ENCODE data around the gene DOC2A.
"Not testable (repeated sequence)": the region's sequence is repeated elsewhere in the genome, so short reads cannot be mapped to it uniquely, and the experiment has no call there.

Gene DOC2A

DNA sequence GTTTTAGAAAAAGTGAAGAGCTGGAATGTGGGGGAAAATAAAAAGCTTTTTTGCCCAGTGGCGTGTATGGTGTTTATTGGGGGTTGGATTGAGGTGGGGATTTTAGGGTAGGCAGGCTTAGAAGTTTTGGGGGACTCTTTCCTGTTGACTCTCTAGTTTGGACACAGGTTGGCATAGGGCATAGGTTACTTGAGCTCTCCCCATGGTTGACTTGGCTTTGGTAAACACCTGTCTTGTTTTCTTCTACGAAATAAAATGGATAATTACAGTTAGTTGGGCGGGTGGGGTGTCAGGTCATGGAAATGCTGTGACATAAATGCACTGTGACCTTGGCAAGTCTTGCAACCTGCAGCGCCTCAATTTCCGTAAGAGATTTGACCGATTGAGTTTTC lies 37.8 kb downstream of the DOC2A start:
- no peak for DNase-seq (ENCODE audit: low spot score)

GRCh38 chr16:29972500-29972899 lies 38.3 kb downstream of the DOC2A start:
- no peak for DNase-seq (ENCODE audit: low spot score)

DNA sequence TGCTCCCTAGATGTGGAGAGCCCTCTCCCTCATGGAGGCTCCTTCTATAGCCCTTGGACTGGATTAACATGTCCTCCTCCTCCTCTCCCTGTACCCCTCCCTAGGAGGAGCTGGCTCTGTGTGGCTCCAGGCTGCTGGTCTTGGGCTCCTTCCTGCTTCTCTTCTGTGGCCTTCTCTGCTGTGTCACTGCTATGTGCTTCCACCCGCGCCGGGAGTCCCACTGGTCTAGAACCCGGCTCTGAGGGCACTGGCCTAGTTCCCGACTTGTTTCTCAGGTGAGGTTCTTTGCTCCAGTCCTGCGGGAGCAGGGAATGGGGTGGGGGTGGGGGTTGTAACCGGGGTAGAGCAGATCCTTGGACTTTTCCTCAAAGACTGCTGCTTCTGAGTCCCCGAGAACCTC lies 39.5 kb downstream of the DOC2A start:
- no peak for DNase-seq (ENCODE audit: low spot score)

- no peak for DNase-seq (ENCODE audit: low spot score)
Observed at GRCh38 chr16:29968205-29968604, 42.6 kb downstream of the DOC2A start.

GRCh38 chr16:29963021-29963743 lies 47.6 kb downstream of the DOC2A start:
- no peak for DNase-seq (ENCODE audit: low spot score)

GRCh38 chr16:29962344-29962994 lies 48.4 kb downstream of the DOC2A start:
- peak; percentile 52 for DNase-seq (ENCODE audit: low spot score)

DNA sequence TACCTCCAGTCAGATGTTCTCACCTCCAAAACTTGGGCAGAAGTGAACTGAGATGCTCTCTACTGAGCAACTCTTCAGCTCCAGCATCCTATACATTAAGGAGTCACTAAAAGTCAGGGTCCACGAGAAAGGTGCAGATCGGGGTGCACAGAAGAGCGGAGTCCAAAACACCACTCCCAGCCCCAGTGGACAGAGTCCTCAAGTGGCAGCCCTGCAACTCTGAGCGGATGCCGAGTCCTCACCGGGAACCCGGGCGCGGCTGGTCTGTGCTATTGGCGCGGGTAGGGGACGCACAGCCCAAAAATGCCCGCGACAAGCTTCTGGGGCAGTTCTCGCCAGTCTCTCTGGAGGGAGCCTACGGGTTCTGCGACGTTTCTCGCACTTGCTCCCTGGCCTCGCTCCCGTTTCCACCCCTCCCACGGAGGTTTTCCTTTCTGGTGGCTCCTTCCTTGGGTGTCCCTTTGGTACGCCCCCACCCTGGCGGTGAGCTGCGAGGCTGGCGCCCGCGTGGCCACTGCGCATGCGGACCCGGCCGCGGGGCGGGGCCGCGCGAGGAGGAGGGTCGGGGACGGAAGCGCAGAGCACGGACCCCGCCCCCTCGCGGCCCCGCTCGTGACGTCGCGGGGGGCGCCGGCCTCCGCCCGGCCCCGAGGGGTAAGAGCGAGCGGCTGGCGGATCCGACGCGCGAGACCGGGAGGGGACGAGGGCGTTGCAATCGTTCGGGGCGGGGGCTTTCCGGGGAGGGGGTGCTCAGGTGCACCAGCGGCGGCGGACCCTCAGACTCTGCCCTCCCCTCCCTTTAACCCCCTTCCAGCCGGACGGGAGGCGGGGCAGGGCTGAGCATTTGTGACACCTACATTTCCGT lies 49.1 kb downstream of the DOC2A start, which contains the start of gene TMEM219:
Gene TMEM219 (plus strand): TSS at position 601 of the 865 bp plus-strand sequence. CDS start 1,065 bp downstream, outside the sequence.
- DNase-seq (ENCODE audit: low spot score), result peak; percentile 98

DNA sequence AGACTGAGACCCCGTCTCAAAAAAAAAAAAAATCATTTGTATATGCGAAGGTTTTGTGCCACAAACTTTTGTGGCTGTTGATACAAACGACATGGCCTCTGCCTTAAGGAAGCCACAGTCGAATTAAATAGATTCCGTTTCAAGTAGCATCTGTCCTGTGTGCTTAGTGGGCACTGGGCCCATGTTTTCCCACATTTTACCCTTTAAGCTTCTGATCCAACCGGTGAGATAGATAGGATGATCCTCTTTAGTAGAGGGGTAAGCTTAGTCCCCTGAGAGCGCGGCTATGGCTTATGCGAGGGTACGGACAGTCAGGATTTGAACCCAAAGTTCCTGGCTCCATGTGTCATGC lies 49.7 kb downstream of the DOC2A start:
- DNase-seq (ENCODE audit: low spot score), result no peak

GRCh38 chr16:29959821-29960220 lies 51.0 kb downstream of the DOC2A start:
- not testable (repeated sequence) for DNase-seq (ENCODE audit: low spot score)

DNA sequence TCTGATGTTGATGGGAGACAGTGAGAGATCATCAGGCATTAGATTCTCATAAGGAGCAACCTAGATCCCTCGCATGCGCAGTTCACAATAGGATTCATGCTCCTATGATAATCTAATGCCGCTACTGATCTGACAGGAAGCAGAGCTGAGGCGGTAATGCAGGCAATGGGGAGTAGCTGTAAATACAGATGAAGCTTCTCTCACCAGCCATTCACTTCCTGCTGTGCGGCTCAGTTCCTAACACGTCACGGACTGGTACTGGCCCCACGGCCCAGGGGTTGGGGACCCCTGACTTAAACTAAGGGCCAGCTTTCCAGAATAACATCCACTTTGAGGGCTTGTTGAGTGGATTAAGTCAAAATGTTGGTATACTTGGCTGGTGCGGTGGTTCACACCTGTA lies 51.5 kb downstream of the DOC2A start:
- DNase-seq (ENCODE audit: low spot score), result no peak

DNA sequence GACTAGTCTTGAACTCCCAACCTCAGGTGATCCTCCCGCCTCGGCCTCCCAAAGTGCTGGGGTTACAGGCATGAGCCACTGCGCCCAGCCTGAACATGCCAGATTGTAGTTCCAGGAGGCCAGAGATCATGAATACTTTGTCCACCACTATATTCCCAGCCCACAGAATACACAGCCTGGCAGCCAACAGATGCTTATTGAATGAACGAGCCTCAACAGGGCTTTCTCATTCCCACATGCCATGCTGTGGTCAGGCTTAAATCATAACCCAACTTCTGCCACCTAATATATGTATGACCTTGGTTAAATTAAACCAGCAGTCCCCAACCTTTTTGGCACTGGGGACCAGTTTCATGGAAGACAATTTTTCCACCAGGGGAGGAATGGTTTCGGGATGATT lies 52.1 kb downstream of the DOC2A start:
- DNase-seq (ENCODE audit: low spot score), result no peak

Data from germinal center (tissue), 1 donor.